ENCODE data around the gene FLT1.

FLT1 gene

GRCh38 chr13:28490061-28490460 lies 4.9 kb downstream of the FLT1 start:
- no peak overlapping the region for H3K4me3 ChIP-seq (ENCODE audit: low read depth, low read length)
- H3K4me1 ChIP-seq: no peaks in the 10 kb centered on the region
- DNase-seq: no peak
- no peaks in the 10 kb centered on the region for H3K9me3 ChIP-seq
- peaks cover 29% of the 10 kb centered on the region for H3K27me3 ChIP-seq
- TF ChIP-seq CTCF (IDR thresholded peaks at IDR 0.05; ENCODE audit: low read depth, low read length): no peak
- H3K36me3 ChIP-seq: no peaks in the 10 kb centered on the region

- Histone ChIP-seq H3K4me1 (no peaks in the 10 kb centered on the region), H3K36me3 (no peaks in the 10 kb centered on the region), H3K4me3 (ENCODE audit: low read depth, low read length) (no peak overlapping the region), H3K9me3 (no peaks in the 10 kb centered on the region), H3K27me3 (peaks cover 23% of the 10 kb centered on the region)
- no peak for DNase-seq
- no peak for TF ChIP-seq CTCF (IDR thresholded peaks at IDR 0.05; ENCODE audit: low read depth, low read length)
These were observed 5.4 kb downstream of the FLT1 start for GRCh38 chr13:28489524-28489931.

GRCh38 chr13:28488376-28489005 lies 6.4 kb downstream of the FLT1 start:
- TF ChIP-seq CTCF (IDR thresholded peaks at IDR 0.05; ENCODE audit: low read depth, low read length): no peak

DNA sequence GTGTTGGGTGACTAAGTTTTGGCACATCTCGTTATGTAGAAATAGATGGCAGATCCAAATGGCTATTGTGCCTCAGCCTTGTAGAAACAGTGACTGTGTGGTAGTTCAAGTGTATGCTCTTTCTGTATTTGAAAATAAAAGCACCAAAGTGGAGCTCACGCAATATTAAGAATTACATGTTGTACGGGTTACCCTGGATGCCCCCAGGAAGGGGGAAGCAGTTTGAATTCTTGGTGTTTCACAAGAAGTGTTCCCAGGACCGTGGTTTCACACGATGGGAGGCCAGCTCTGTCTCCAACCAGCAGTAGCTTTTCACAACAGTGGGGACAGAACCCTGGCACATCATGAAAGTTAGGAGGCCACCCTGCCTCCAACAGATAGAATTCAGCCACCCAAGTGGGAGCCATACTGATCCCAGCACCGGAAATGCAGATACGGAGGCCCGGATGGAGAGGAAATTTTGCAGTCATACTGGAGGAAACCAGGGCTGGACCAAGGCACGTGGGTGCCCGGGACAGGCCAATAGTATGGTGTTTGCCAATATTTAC lies 8.9 kb downstream of the FLT1 start:
- no peaks in the 10 kb centered on the region; the same call in 1 of the 2 replicates for H3K27me3 ChIP-seq
- H3K4me3 ChIP-seq (ENCODE audit: low read depth, low read length): no peak overlapping the region
- DNase-seq: no peak
- H3K4me1 ChIP-seq: no peaks in the 10 kb centered on the region
- no peaks in the 10 kb centered on the region for H3K36me3 ChIP-seq
- no peak for TF ChIP-seq CTCF (IDR thresholded peaks at IDR 0.05; ENCODE audit: low read depth, low read length)
- no peaks in the 10 kb centered on the region for H3K9me3 ChIP-seq

More at GRCh38 chr13:28488376-28489005, 6.4 kb downstream of the FLT1 start:
- H3K9me3 ChIP-seq: no peaks in the 10 kb centered on the region
- no peaks in the 10 kb centered on the region for H3K36me3 ChIP-seq
- peaks cover 13% of the 10 kb centered on the region for H3K27me3 ChIP-seq
- no peak overlapping the region for H3K4me3 ChIP-seq (ENCODE audit: low read depth, low read length)
- H3K4me1 ChIP-seq: no peaks in the 10 kb centered on the region
- DNase-seq: no peak

GRCh38 chr13:28485551-28485950 lies 9.4 kb downstream of the FLT1 start:
- no peak for TF ChIP-seq CTCF (IDR thresholded peaks at IDR 0.05; ENCODE audit: low read depth, low read length)
- Histone ChIP-seq H3K36me3 (no peaks in the 10 kb centered on the region), H3K4me1 (no peaks in the 10 kb centered on the region), H3K9me3 (no peaks in the 10 kb centered on the region), H3K4me3 (ENCODE audit: low read depth, low read length) (no peak overlapping the region), H3K27me3 (no peaks in the 10 kb centered on the region; the same call in 1 of the 2 replicates)
- no peak for DNase-seq

DNA sequence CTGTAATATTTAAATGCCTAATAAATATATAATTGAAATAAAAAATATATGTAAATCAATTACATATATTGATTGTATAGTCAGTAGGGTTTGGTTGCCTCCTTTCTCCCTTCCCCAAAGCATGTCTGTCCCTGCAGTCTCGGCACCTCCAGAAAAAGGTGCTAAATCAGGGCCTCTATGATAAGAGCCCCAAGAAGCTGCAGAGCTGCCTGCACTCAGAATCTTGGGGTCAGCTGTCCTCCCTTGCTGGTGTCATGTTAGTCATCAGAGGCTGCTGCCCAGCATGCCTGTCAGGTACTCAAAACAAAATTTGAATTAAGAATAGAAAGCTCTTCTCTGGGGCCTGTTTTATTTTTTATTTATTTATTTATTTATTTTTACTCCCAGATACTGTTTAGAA lies 9.8 kb downstream of the FLT1 start:
- H3K9me3 ChIP-seq: no peaks in the 10 kb centered on the region
- H3K4me3 ChIP-seq (ENCODE audit: low read depth, low read length): no peak overlapping the region
- DNase-seq: no peak
- no peaks in the 10 kb centered on the region; the same call in 1 of the 2 replicates for H3K27me3 ChIP-seq
- TF ChIP-seq CTCF (IDR thresholded peaks at IDR 0.05; ENCODE audit: low read depth, low read length): no peak
- no peaks in the 10 kb centered on the region for H3K4me1 ChIP-seq
- H3K36me3 ChIP-seq: no peaks in the 10 kb centered on the region
